RPMI8226 (cell line): Measurements from ENCODE around the gene SYT14.
"Not testable (repeated sequence)": the region's sequence is repeated elsewhere in the genome, so short reads cannot be mapped to it uniquely, and the experiment has no call there.

Experiments
- DNase-seq: peaks from one replicate; pipeline ENCODE4 v3.0.0-alpha.2; 2015

Gene SYT14

DNA sequence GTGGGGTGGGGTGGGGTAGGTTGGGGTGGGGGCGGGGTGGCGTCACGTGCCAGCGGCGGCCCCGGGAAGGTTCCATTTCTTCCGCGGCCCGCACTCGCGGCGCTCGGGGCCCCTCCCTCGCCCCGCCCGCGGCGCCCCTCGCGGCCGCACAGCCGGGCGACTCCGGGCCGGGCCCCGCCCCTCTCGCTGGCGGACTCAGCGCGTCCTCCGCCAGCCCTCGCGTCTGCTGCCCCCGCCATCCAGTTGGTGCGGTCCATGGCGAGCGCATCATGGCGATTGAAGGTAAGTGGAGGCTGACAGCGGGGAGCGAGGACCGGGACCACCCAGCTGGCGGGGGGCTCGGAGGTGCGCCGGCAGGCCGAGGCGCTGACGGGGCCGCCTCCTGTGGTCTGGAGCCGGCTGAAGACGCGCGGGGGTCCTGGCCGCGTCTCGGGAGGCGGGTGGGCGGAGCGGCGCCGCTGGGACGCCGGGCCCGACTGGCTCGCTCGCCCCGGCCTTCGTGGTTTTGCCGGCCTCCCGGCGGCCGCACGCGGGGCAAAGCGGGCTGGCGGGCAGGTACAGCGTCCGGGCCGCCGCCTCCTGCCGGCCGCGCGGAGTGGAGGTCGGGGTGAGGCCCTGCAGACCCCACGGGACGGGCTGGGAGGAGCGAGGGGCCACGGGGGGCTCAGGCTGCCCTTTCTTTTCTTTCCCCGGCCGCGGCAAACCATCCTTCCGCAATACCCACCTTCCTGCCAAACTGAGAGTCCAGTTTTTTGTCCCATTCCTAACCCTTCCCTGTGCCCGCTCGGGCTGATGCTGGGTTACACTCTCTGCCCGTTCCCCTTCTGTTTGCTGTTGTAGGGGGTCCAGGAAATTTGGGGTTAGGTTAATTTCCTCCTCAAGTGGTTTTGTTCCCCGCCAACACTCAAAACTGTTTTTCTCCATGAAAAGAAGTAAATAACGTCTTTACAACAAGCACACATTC lies at the start of gene SYT14:
SYT14 (plus strand) TSS at position 222 of the 964 bp plus-strand sequence; CDS start at position 270, 48 bp downstream.
- no peak for DNase-seq

DNA sequence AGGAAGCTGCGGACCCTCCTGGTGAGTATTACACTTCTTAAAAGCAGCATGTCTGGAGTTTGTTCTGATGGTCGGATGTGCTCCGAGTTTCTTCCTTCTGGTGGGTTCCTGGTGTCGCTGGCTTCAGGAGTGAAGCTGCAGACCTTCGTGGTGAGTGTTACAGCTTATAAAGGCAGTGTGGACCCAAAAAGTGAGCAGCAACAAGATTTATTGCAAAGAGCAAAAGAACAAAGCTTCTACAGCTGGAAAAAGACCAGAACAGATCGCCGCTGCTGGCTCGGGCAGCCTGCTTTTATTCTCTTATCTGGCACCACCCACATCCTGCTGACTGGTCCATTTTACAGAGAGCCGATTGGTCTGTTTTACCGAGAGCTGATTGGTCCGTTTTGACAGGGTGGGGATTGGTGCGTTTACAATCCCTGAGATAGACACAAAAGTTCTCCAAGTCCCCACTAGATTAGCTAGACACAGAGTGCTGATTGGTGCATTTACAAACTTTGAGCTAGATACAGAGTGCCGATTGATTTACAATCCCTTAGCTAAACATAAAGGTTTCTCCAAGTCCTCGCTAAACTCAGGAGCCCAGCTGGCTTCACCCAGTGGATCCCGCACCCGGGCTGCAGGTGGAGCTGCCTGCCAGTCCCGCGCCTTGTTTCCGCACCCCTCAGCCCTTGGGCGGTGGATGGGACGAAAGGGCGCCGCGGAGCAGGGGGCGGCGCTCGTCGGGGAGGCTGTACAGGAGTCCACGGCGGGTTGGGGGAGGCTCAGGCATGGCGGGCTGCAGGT lies 49.5 kb upstream of the SYT14 start:
- DNase-seq: not testable (repeated sequence)

DNA sequence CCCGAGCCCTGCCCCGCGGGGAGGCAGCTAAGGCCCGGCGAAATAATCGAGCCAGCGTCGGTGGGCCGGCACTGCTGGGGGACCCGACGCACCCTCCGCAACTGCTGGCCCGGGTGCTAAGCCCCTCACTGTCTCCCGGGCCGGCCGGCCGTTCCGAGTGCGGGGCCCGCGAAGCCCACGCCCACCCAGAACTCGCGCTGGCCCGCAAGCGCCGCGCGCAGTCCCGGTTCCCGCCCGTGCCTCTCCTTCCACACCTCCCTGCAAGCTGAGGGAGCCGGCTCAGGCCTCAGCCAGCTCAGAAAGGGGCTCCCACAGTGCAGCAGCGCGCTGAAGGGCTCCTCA lies 49.0 kb upstream of the SYT14 start:
- DNase-seq: no peak

DNA sequence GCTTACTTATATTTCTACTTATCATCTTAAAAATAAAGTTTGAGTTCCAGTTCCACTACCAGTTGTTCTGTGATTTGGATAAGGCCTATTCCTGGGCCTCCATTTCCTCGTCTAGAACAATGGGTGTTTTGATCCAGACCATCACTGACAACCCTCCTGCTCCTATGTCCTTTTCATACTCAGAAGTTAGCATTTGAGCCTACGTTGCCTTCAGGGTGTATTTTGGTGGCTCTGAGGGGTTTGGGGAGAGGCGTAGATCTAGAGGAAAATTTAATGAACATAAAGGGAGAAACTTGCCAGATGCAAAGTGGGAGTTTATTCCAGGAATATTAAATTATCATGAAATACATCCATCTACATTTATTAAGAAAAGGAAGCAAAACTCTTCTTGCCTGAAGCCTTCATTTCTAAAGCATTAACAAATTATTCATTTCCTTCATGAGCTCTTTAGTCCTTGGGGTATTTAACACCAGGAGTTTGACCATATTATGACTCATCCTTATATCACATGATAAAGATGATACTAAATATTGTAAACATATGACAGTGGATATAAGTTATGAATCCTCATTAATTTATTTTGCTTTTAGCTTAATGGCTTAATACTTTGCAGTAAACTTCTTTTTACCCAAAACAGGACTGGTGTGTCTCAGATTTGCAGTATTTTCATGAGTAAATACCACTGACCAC lies 47.2 kb upstream of the SYT14 start:
- DNase-seq: no peak

DNA sequence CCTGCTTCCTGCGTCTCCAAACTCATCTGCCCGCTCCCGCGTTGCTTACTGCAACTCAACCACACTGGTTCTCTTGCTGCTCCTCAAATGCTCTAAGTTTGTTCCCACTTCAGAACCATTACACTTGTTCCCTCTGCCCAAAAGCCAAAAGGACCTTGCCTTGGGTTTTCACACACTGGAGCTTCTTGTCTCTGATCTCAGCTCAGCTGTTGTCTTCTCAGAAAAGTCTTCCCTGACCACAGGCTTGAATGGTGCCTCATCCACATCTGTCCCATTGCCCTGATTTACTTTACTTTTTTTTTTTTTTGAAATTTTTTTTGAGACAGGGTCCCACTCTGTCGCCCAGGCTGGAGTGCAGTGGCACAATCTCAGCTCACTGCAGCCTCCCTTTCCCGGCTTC lies 44.3 kb upstream of the SYT14 start:
- no peak for DNase-seq

- DNase-seq: no peak
Measured at GRCh38 chr1:209895709-209896108, 42.3 kb upstream of the SYT14 start.

- no peak for DNase-seq
Measured at GRCh38 chr1:209896346-209896745, 41.7 kb upstream of the SYT14 start.

GRCh38 chr1:209898271-209898670 lies 39.7 kb upstream of the SYT14 start:
- not testable (repeated sequence) for DNase-seq

DNA sequence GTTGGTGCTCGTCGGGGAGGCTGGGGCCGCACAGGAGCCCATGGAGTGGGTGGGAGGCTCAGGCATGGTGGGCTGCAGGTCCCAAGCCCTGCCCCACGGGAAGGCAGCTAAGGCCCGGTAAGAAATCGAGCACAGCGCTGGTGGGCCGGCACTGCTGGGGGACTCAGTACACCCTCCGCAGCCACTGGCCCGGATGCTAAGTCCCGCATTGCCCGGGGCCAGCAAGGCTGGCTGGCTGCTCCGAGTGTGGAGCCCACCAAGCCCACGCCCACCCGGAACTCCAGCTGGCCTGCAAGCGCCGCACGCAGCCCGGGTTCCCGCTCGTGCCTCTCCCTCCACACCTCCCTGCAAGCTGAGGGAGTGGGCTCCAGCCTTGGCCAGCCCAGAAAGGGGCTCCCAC lies 39.2 kb upstream of the SYT14 start:
- not testable (repeated sequence) for DNase-seq

DNA sequence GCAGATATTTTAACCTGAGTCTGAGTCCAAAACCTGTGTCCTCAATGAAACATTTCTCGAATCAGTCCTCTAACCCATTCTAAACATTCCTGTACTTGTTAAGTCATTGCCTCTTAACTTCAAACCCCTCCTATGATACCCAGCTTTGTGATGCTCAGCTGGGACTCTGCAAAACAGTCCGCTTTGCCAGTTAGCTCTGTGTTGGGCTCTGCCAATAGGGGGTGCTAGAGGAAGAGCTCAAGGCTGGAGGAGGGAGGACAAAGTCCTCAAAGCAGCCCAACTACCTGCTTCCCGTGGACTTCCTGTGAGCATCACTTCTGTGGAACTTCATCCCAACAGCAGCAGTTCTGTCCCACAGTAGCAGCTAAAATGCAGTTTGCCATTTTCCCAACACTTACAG lies 38.1 kb upstream of the SYT14 start:
- DNase-seq: peak; percentile 42

DNA sequence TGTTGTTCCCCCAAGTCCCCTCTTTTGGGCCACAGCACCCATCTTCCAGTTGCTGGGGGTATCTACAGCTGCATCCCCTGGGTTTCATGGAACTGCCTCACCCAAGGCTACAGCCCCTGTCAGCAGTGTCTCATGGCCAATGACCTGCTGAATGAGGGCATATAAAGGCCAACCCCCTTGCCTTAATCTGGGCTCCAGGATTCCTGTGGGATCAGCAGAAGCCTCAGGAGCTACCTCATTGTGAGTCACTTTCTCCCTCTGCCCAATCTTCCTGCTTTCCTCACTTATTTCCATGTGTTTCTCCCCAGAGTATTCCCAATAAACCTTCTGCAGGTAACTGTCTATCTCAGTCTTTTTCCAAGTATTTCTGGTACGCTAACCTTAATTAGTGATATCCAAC lies 37.3 kb upstream of the SYT14 start:
- DNase-seq: no peak

DNA sequence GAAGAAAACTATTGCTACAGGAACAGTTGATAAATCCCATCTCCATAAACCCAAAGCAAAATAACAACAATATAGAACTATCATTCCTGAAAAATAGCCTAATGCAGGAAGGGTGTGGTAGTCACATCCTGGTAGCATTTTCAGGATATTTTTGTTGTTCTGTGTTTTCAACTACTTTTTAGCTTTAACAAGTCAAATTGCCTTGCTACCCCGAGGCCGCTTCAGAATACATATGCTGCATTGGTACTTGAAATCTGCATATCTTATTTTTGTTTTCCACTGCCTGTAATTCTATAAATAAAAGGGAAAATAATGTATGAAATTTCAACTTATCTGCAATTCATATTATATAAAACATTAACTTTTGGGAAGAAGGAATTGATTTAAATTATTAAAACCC lies 36.8 kb upstream of the SYT14 start:
- no peak for DNase-seq

GRCh38 chr1:209904774-209905173 lies 33.2 kb upstream of the SYT14 start:
- not testable (repeated sequence) for DNase-seq

GRCh38 chr1:209911746-209912145 lies 26.3 kb upstream of the SYT14 start:
- DNase-seq: no peak

DNA sequence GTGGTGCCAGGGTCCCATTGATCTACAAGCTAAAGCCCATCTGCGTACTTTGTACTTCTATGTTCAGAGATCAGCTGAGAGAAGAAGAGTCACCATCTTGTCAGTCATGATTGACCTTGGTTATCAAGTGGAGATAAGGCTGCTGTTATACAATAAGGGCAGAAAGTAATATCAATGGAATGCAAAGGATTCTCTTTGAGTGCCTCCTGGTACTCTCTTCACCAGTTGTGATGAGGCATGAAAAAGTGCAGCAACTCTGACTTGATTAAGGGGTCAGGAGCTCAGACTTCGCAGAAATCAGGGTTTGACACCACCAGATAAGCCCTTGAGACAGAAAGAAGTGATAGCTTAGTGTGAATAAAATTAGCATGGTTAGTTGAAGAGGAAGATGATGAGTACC lies 25.7 kb upstream of the SYT14 start:
- DNase-seq: no peak

DNA sequence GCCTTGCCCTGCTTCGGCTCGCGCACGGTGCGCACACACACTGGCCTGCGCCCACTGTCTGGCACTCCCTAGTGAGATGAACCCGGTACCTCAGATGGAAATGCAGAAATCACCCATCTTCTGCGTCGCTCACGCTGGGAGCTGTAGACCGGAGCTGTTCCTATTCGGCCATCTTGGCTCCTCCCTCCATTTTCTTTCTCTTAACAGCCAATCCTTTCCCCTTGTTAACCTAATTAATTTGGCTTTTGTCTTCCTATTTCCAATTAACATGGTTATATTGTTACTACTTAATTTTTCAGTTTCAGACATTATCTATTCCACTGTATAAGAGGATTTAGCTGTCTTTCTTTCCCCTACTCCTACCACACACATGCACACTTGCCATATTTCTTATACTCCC lies 18.4 kb upstream of the SYT14 start:
- not testable (repeated sequence) for DNase-seq

- no peak for DNase-seq
Measured at GRCh38 chr1:209920844-209921243, 17.2 kb upstream of the SYT14 start.

DNA sequence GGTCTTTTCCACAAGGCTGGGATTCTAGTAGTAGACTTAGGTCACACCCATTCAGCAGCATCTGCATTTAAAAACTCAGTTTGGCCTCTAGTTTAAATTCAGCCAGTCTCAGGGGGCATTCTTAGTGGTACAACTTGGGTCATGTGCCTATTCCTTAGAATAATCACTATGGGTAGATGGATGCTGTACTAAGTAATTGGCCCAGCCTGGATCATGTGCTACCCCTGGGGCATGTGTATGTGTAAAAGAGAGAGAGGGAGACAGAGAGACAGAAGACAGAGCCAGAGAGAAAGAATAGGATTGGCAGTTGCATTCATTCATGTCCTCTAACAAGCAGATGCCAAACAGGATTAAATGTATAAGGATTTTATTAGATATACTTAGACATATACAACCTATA lies 13.6 kb upstream of the SYT14 start:
- no peak for DNase-seq

DNA sequence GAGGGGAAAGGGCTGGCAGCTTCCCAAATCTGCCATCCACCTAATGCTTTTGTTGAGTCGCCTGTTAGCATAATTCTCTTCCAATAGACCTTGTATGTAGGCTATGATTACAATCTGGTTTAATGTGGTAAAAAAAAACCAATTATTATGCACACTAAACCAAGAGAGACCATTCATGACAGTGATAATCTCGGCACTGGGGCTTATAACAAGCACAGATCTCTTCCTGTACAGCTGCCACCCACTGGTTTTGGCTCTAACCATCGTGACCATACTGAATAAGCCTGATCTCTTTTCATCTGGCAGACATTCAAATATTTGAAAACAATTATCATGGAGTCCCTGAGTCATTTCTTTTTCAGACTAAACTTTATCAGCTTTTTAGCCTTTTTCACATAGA lies 12.0 kb upstream of the SYT14 start:
- DNase-seq: no peak

DNA sequence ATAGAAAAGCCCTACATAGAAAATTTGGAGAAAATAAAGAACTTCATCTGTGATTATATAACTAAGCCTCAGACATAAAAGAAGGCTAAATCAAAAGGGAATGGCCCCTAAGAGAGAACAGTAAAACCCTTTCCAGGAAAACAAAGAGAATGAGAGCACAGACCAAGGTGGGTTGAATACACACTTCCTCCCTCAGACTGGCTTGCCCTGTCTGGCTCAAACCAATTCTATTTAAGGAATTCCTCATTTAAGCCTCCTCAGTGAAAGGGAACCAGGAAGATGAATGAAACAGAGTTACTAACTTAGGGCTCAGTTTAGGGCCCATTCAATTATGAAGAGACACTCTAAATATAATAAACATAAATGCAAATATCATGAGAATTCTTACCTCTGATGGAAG lies 10.6 kb upstream of the SYT14 start:
- no peak for DNase-seq

- DNase-seq: no peak
Measured at GRCh38 chr1:209929751-209930150, 8.3 kb upstream of the SYT14 start.

DNA sequence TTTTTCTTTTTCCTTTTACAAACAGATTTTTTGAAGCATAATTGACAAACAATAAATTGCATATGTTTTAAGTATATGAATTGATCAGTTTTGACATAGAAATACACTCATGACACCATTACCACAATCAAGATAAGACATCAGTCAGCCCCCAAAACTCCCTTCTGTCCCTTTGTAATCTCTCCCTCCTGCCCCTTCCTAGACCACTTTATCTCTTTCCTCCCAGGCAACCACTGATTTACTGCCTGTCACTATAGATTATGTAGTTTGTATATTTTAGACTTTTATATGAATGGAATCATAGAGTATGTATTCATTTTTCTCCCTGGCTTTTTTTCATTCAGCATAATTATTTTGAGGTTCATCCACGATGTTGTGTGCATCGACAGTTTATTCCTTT lies 6.9 kb upstream of the SYT14 start:
- no peak for DNase-seq

- no peak for DNase-seq
Measured at GRCh38 chr1:209936125-209936524, 1.9 kb upstream of the SYT14 start.

DNA sequence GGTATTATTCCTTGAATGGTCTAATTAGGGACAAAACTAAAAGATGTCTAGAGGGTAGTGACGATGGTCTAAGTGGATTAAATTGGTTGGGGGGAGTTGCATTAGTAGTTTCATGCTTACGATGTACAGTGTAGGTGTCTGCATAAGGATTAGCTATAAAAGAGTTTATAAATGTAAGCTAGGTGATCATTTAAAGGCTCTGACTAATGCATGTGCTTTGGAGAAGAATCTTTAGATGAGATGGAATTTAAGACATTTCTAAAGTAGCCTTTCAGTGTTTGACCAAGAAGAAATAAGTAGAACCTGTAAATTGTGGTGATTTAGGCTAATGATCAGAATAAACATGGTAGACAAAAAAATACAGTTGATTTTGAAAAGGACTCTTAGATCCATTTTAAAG lies 7.4 kb downstream of the SYT14 start:
- DNase-seq: no peak
